ENCODE measurements around the gene OR8D4. TPM values are rescaled to one million over a fixed set of nuclear protein-coding genes. Genes with fewer than 3 reads are reported as not detected.

Gene OR8D4
- total RNA-seq, 4 donors from 2014 or later, result not detected

DNA sequence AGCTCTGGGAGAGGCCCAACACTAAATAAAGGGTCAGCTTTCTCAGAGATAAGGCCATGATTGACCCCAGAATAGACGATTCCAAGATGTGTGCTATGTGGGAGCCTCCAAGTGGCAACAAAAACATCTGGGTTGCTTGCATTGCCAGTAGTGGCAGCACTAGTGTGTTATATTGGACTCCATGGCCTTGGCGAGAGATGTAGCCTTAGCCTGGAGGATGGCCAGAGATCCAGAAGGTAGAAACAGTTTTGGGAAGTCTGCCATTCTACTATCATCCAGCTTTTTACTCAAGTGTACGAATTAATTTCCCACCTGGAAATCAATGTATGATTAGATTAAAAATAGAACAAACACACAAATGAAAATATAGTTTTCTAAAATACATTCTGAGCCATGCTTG lies 3.0 kb downstream of the OR8D4 start:
- H3K4me1 ChIP-seq, result no peaks in the 10 kb centered on the region
- no peaks in the 10 kb centered on the region for H3K9me3 ChIP-seq
- H3K4me3 ChIP-seq, result no peak overlapping the region
- DNase-seq (ENCODE audit: low spot score in 2 of 2), result no peak
- no peak overlapping the region for H3K27ac ChIP-seq
- no peak for TF ChIP-seq POLR2AphosphoS5 (IDR thresholded peaks at IDR 0.05)
- H3K27me3 ChIP-seq, result no peaks in the 10 kb centered on the region
- no peaks in the 10 kb centered on the region for H3K36me3 ChIP-seq
- WGBS, result 61% methylated on average over 3 of the region's 3 CpGs

DNA sequence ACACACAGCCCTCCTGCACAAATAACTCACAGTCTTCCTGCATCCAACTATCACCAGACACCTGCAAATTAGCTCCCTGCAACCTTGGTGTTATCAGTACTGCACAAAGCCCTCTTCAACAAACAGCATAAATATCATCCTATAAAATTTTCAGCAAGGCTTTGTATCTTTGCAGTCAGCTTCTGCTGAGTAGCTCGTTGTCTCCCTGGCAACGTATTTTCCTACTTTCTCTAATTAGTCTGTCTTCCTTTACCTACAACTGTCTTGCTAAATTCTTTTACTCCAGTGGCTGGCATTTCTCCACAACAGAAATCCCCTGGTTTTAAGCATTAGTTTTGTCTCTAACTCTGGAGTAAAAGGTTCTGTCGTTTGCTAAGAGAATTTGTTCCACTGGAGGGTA lies 3.9 kb downstream of the OR8D4 start:
- H3K4me1 ChIP-seq, result no peaks in the 10 kb centered on the region
- H3K36me3 ChIP-seq, result no peaks in the 10 kb centered on the region
- WGBS, result 43% methylated on average over 3 of the region's 3 CpGs
- no peak overlapping the region for H3K27ac ChIP-seq
- H3K4me3 ChIP-seq, result no peak overlapping the region
- H3K9me3 ChIP-seq, result no peaks in the 10 kb centered on the region
- TF ChIP-seq EP300 (IDR thresholded peaks at IDR 0.05) (no peak), POLR2AphosphoS5 (IDR thresholded peaks at IDR 0.05) (no peak), POLR2A (IDR thresholded peaks at IDR 0.05) (no peak)
- TF ChIP-seq, protein P1, sequence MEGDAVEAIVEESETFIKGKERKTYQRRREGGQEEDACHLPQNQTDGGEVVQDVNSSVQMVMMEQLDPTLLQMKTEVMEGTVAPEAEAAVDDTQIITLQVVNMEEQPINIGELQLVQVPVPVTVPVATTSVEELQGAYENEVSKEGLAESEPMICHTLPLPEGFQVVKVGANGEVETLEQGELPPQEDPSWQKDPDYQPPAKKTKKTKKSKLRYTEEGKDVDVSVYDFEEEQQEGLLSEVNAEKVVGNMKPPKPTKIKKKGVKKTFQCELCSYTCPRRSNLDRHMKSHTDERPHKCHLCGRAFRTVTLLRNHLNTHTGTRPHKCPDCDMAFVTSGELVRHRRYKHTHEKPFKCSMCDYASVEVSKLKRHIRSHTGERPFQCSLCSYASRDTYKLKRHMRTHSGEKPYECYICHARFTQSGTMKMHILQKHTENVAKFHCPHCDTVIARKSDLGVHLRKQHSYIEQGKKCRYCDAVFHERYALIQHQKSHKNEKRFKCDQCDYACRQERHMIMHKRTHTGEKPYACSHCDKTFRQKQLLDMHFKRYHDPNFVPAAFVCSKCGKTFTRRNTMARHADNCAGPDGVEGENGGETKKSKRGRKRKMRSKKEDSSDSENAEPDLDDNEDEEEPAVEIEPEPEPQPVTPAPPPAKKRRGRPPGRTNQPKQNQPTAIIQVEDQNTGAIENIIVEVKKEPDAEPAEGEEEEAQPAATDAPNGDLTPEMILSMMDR (IDR thresholded peaks at IDR 0.05), result no peak
- DNase-seq (ENCODE audit: low spot score in 2 of 2), result no peak
- H3K27me3 ChIP-seq, result no peaks in the 10 kb centered on the region

DNA sequence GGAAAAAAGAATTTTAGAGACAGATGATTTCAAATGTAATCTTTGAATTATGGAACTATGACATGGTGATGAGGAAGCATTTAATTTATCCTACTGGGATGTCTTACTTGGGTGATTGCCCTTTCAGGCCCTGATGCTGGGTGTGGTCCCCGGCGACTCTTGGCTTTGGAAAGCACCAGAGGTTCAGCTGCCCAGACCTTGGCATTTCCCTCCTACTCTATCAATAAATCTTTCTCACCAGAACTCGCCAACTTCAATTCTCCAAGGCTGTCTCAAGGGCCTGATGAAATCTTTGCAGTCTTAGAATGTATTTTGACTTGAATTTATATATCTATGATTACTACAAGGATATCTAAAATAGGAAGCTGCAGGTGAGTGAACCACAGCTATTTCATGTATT lies 19.0 kb downstream of the OR8D4 start:
- 24% methylated on average over 3 of the region's 3 CpGs for WGBS
- no peaks in the 10 kb centered on the region for H3K27me3 ChIP-seq
- no peak for TF ChIP-seq POLR2AphosphoS5 (IDR thresholded peaks at IDR 0.05)
- no peak for TF ChIP-seq EP300 (IDR thresholded peaks at IDR 0.05)
- TF ChIP-seq, protein P1 (IDR thresholded peaks at IDR 0.05), result no peak
- no peak for TF ChIP-seq POLR2A (IDR thresholded peaks at IDR 0.05)
- DNase-seq (ENCODE audit: low spot score in 2 of 2), result no peak
- H3K4me3 ChIP-seq, result no peak overlapping the region
- no peak overlapping the region for H3K27ac ChIP-seq
- H3K4me1 ChIP-seq, result no peaks in the 10 kb centered on the region
- H3K36me3 ChIP-seq, result no peaks in the 10 kb centered on the region
- no peaks in the 10 kb centered on the region for H3K9me3 ChIP-seq

DNA sequence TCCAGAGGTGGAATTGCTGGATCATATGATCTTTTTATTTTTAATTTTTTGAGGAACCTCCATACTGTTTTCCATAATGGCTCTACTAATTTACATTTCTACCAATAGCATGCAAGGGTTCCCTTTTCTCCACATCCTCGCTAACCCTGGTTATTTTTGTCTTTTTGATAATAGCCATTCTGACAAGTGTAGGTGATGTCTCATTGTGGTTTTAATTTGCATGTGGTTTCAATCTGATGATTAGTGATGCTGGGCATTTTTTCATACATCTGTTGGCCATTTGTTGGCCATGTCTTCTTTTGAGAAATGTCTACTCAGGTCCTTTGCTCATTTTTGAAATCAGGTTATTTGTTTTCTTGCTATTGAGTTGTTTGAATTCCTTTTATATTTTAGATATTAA lies 22.1 kb downstream of the OR8D4 start:
- no peak for TF ChIP-seq POLR2AphosphoS5 (IDR thresholded peaks at IDR 0.05)
- TF ChIP-seq POLR2A (IDR thresholded peaks at IDR 0.05), result no peak
- TF ChIP-seq EP300 (IDR thresholded peaks at IDR 0.05), result no peak
- TF ChIP-seq, protein P1 (IDR thresholded peaks at IDR 0.05), result no peak
- H3K4me1 ChIP-seq, result no peaks in the 10 kb centered on the region
- no peaks in the 10 kb centered on the region for H3K27me3 ChIP-seq
- no peak for DNase-seq (ENCODE audit: low spot score in 2 of 2)
- no peak overlapping the region for H3K4me3 ChIP-seq
- no peak overlapping the region for H3K27ac ChIP-seq
- H3K36me3 ChIP-seq, result no peaks in the 10 kb centered on the region
- WGBS, result 55% methylated on average over 1 of the region's 1 CpG
- no peaks in the 10 kb centered on the region for H3K9me3 ChIP-seq

DNA sequence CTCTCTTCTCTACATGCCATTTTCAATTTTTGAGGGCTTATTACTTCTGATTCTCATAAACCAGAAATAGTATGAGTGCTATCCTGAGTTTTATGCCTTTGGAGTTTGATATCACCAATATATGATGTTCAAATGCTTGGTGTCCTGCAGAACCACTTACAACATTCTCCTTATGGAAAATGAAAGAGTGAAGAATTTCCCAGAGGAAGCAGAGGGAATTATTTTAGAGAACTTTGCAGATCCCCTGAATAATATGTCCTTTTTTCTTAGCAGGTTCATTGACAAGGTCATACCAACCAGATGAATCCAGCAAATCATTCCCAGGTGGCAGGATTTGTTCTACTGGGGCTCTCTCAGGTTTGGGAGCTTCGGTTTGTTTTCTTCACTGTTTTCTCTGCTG lies 37.4 kb downstream of the OR8D4 start, which contains the start of gene OR4D5:
TSS of gene OR4D5 (plus strand) at position 301 of the 400 bp plus-strand sequence. CDS start at position 301, 0 bp downstream.
- TF ChIP-seq EP300 (IDR thresholded peaks at IDR 0.05) (no peak), POLR2AphosphoS5 (IDR thresholded peaks at IDR 0.05) (no peak), POLR2A (IDR thresholded peaks at IDR 0.05) (no peak)
- TF ChIP-seq, protein P1 (IDR thresholded peaks at IDR 0.05), result no peak
- no peaks in the 10 kb centered on the region for H3K4me1 ChIP-seq
- H3K36me3 ChIP-seq, result no peaks in the 10 kb centered on the region
- 63% methylated on average over 1 of the region's 1 CpG for WGBS
- H3K27me3 ChIP-seq, result no peaks in the 10 kb centered on the region
- H3K27ac ChIP-seq, result no peak within 1 kb of the TSS
- H3K9me3 ChIP-seq, result no peaks in the 10 kb centered on the region
- DNase-seq (ENCODE audit: low spot score in 2 of 2), result no peak
- H3K4me3 ChIP-seq, result no peak within 1 kb of the TSS

DNA sequence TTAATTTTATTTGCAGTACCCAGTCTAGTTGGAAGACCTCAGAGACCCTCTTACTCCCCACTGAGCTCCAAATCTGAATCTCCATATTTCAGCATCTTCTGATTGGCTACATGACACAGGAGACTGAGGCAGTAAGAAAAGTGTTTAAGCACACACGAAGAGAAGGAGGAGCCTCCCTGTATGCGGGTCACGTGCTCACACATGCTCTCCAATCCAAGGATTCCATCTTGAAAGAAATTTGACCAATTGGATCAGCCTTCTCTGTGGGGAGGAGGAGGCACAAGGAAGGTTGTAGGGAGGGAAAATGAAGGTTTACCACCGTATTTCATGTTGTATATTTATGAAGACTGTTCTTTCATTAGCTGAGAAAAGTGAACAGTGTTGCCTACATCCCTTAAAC lies 40.4 kb downstream of the OR8D4 start:
- H3K27ac ChIP-seq, result no peak overlapping the region

More for the DNA sequence above, 40.4 kb downstream of the OR8D4 start:
- H3K4me1 ChIP-seq, result no peaks in the 10 kb centered on the region
- 89% methylated on average over 4 of the region's 4 CpGs for WGBS
- no peak for DNase-seq (ENCODE audit: low spot score in 2 of 2)
- no peaks in the 10 kb centered on the region for H3K9me3 ChIP-seq
- no peak overlapping the region for H3K4me3 ChIP-seq
- no peaks in the 10 kb centered on the region for H3K36me3 ChIP-seq
- TF ChIP-seq EP300 (IDR thresholded peaks at IDR 0.05), result no peak
- no peak for TF ChIP-seq POLR2A (IDR thresholded peaks at IDR 0.05)
- no peak for TF ChIP-seq POLR2AphosphoS5 (IDR thresholded peaks at IDR 0.05)
- TF ChIP-seq, protein P1 (IDR thresholded peaks at IDR 0.05), result no peak
- no peaks in the 10 kb centered on the region for H3K27me3 ChIP-seq

All from suprapubic skin (tissue), 4 donors.